ENCODE results near the gene AP1G2.

DNA sequence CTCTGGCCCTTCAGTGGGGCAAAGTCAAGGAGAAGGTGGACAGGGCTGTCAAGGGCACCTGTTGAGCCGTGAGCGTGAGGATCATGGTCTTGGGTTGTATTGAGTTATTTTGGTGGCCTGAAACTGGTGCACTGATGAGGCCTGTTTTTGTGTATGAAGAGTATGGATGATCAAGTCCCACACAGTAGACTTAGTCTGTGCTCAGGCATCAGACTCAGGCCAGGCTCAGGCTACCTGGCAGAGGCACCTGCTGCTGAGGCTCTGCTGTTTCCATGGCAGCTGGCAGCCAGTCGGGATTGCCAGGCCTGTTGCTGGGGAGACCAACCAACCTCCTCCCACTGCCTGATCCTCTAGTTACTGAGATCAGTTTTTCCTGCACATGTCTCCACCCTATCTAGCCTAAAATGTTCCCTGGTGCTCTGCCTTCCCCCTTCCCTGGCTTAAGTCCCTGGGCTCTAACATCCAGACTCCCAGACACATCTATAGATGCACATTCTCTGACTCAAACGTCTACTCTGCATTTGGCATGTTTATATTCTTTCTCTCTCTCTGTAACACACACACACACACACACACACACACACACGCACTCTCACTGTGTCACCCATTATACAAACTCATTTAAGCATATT, 5.9 kb upstream of the AP1G2 start:
- TF ChIP-seq, protein P1, sequence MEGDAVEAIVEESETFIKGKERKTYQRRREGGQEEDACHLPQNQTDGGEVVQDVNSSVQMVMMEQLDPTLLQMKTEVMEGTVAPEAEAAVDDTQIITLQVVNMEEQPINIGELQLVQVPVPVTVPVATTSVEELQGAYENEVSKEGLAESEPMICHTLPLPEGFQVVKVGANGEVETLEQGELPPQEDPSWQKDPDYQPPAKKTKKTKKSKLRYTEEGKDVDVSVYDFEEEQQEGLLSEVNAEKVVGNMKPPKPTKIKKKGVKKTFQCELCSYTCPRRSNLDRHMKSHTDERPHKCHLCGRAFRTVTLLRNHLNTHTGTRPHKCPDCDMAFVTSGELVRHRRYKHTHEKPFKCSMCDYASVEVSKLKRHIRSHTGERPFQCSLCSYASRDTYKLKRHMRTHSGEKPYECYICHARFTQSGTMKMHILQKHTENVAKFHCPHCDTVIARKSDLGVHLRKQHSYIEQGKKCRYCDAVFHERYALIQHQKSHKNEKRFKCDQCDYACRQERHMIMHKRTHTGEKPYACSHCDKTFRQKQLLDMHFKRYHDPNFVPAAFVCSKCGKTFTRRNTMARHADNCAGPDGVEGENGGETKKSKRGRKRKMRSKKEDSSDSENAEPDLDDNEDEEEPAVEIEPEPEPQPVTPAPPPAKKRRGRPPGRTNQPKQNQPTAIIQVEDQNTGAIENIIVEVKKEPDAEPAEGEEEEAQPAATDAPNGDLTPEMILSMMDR (IDR thresholded peaks at IDR 0.05), result no peak
- TF ChIP-seq NFE2L2 (conservative IDR thresholded peaks at IDR 0.05; ENCODE audit: low read length), result no peak
- no peak for TF ChIP-seq MYC (IDR thresholded peaks at IDR 0.05; ENCODE audit: borderline replicate concordance, low read length)
- no peak for TF ChIP-seq JUNB (IDR thresholded peaks at IDR 0.05)
- TF ChIP-seq POLR2A (IDR thresholded peaks at IDR 0.05; ENCODE audit: low read length), result no peak
- TF ChIP-seq POLR2AphosphoS2 (conservative IDR thresholded peaks at IDR 0.05; ENCODE audit: low read length), result no peak
- TF ChIP-seq MAFK (IDR thresholded peaks at IDR 0.05; ENCODE audit: partially characterized antibody), result no peak
- no peak for TF ChIP-seq SMC3 (IDR thresholded peaks at IDR 0.05)
- TF ChIP-seq ESRRA (IDR thresholded peaks at IDR 0.05; ENCODE audit: borderline replicate concordance, low read length), result no peak
- no peak for TF ChIP-seq ELK1 (IDR thresholded peaks at IDR 0.05; ENCODE audit: low read depth, low read length)

Measured in A549 (cell line).